Measurements from ENCODE around the gene SIRT6.

GRCh38 chr19:4229179-4229931, 47.0 kb upstream of the SIRT6 start, which contains the start of gene EBI3:
- TF ChIP-seq CTCF (conservative IDR thresholded peaks at IDR 0.05) (no peak), ZFX (IDR thresholded peaks at IDR 0.05) (no peak)

Measured in C4-2B (cell line).